GM18511 (cell line): ENCODE data around the gene STARD3NL.
A peak's percentile ranks its signal among the peaks of the same experiment; 100 is the strongest.

ENCODE experiments used
- ATAC-seq: cut with Tn5 transposase; IDR thresholded peaks from one replicate; pipeline ENCODE4 v1.9.1; 2021; ENCODE audit warnings: mild to moderate bottlenecking, moderate library complexity; ENCODE audit not compliant: unreplicated experiment

Gene STARD3NL

GRCh38 chr7:38182450-38182849 is 4.4 kb downstream of the STARD3NL start:
- ATAC-seq, result no peak

- ATAC-seq, result no peak
These were observed 7.6 kb downstream of the STARD3NL start for GRCh38 chr7:38185395-38186307.

- ATAC-seq, result no peak
These were observed 8.7 kb downstream of the STARD3NL start for GRCh38 chr7:38186593-38187314.

- ATAC-seq, result peak; percentile 96
These were observed 9.9 kb downstream of the STARD3NL start for GRCh38 chr7:38187794-38188440.

GRCh38 chr7:38189231-38189938 is 11.3 kb downstream of the STARD3NL start:
- ATAC-seq, result no peak

- no peak for ATAC-seq
These were observed 12.0 kb downstream of the STARD3NL start for GRCh38 chr7:38190011-38190410.

GRCh38 chr7:38191791-38192190 is 13.7 kb downstream of the STARD3NL start:
- ATAC-seq, result no peak

GRCh38 chr7:38192327-38192726 is 14.3 kb downstream of the STARD3NL start:
- no peak for ATAC-seq

GRCh38 chr7:38195804-38196595 is 18.0 kb downstream of the STARD3NL start:
- no peak for ATAC-seq

- no peak for ATAC-seq
These were observed 20.3 kb downstream of the STARD3NL start for GRCh38 chr7:38198366-38198765.

GRCh38 chr7:38199154-38199553 is 21.1 kb downstream of the STARD3NL start:
- no peak for ATAC-seq

GRCh38 chr7:38199782-38200181 is 21.7 kb downstream of the STARD3NL start:
- no peak for ATAC-seq

- no peak for ATAC-seq
These were observed 28.0 kb downstream of the STARD3NL start for GRCh38 chr7:38206071-38206470.

- no peak for ATAC-seq
These were observed 29.8 kb downstream of the STARD3NL start for GRCh38 chr7:38207843-38208242.

- ATAC-seq, result no peak
These were observed 33.4 kb downstream of the STARD3NL start for GRCh38 chr7:38211486-38211885.

GRCh38 chr7:38211940-38212339 is 33.9 kb downstream of the STARD3NL start:
- ATAC-seq, result no peak

- no peak for ATAC-seq
These were observed 37.1 kb downstream of the STARD3NL start for GRCh38 chr7:38215115-38215514.

GRCh38 chr7:38215735-38216670 is 38.0 kb downstream of the STARD3NL start:
- ATAC-seq, result peak; percentile 93

- ATAC-seq, result no peak
These were observed 39.6 kb downstream of the STARD3NL start for GRCh38 chr7:38217672-38218071.
